HG03280 (cell line): ENCODE data around the gene GRIA3.
"Not testable (repeated sequence)": the region's sequence is repeated elsewhere in the genome, so short reads cannot be mapped to it uniquely, and the experiment has no call there.

Experiments used
- ATAC-seq: cut with Tn5 transposase; IDR thresholded peaks from one replicate; pipeline ENCODE4 v1.9.1; 2021; ENCODE audit warnings: mild to moderate bottlenecking, moderate library complexity; ENCODE audit not compliant: unreplicated experiment

Gene GRIA3

GRCh38 chrX:123267220-123267619, 83.1 kb downstream of the GRIA3 start:
- no peak for ATAC-seq

DNA sequence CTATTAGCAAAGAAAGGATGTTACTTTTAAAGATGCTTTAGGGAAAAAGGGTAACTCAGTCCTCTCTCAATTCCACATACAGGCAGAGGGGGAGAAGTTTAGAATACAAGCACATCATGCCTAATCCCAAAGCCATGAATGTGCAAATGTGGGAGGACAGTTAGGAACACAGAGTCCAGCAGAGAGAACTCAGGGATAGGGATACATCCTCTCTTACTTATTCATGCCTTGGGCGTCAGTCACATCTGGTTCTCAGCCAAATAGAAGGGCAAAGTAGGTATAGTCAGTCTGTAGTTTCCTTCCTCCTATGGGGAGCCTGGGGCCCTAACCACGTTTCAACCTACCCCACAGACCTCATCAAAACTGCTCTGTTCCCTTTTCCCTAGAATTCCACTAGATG, 87.8 kb downstream of the GRIA3 start:
- ATAC-seq = no peak

GRCh38 chrX:123272630-123273029, 88.6 kb downstream of the GRIA3 start:
- no peak for ATAC-seq

GRCh38 chrX:123274796-123275195, 90.7 kb downstream of the GRIA3 start:
- ATAC-seq = no peak

- no peak for ATAC-seq
Observed at GRCh38 chrX:123277347-123277746, 93.3 kb downstream of the GRIA3 start.

- ATAC-seq = no peak
Observed at GRCh38 chrX:123277821-123278220, 93.7 kb downstream of the GRIA3 start.

GRCh38 chrX:123282241-123282640, 98.2 kb downstream of the GRIA3 start:
- ATAC-seq = no peak

- not testable (repeated sequence) for ATAC-seq
Observed at GRCh38 chrX:123283407-123283806, 99.3 kb downstream of the GRIA3 start.

DNA sequence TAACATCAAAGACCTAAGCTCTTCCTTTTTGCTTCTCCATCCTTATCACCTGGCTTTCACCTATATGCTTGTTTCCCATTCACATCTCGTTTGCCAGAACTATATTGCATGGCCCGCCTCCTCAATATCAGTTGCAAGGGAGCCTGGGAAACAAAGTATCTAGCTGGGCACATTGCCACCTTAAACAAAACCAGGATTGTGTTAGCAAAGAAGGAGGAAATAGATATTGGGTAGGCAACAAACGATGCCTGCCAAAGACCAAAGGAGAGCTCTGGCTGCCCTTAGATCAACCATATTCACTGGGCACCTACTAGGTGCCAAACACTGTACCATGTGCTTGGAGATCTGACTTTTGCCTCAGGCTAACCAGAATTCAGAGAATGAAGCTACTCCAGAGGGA, 107.5 kb downstream of the GRIA3 start:
- ATAC-seq = no peak

DNA sequence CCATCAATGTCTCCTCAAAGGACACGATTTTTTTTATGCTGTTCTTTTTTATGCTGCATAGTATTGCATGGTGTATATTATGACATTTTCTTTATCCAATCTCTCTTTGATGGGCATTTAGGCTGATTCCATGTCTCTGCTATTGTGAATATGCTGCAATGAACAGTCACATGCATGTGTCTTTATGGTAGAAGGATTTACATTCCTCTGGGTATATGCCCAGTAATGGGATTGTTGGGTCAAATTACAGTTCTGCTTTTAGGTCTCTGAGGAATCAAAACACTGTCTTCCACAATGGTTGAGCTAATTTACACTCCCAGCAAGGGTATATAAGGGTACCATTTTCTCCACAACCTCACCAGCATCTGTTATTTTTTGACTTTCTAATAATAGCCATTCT, 113.9 kb downstream of the GRIA3 start:
- no peak for ATAC-seq

DNA sequence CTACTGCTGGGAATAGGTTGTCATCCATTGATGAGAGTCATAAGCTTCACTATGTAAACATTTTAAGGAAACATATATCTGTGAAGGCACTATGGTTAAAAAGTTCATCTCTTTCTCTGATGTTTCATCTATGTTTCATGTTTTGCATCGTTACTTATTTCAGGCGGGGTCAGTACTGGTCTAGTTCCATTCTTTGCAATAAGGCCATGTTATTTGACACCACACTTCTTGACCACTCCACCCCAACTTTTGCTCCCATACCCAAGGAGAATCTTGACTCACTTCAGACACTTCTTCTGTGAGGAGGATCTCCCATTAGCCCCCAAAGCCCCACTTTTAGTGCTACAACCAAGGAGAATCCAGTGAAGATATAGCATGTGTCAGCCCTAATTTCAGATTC, 119.4 kb downstream of the GRIA3 start:
- no peak for ATAC-seq

DNA sequence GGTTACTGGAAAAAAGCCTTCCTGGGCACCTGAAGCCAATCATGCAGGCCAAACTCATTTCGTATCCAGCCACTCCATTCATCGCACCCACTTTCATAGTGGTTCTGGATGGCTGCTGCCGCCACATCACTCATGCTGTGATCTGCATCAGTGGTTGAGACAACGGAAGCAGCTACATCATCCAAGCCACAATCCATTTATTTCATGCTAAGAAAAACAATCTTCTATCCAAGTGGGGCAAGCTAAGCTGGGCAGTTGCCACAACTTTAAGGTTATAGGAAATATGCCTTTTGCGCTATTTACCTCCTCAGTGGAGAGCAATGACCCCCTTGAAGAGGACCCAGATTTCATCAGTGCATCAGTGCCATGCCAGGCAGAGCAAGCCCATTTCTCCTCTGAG, 124.6 kb downstream of the GRIA3 start:
- ATAC-seq = no peak

- ATAC-seq = no peak
Observed at GRCh38 chrX:123310112-123310511, 126.0 kb downstream of the GRIA3 start.

DNA sequence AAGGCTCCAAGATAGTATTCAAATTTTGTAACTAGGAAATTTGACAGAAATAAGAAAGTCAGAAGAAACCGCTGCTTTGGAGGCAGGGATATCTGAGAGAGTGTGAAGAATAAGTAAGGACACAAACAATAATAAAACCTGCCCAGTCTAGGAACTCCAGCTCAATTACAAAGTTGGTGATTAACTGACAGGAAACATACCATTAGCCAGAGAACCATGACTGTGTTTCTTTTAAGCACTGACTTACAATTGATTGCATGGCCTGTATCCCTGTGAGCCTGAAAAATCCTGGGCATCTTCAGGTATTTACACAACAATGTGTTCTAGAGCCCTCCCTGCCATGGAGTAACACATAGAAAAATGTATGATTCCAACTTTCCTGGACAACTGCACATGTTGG, 127.4 kb downstream of the GRIA3 start:
- no peak for ATAC-seq

DNA sequence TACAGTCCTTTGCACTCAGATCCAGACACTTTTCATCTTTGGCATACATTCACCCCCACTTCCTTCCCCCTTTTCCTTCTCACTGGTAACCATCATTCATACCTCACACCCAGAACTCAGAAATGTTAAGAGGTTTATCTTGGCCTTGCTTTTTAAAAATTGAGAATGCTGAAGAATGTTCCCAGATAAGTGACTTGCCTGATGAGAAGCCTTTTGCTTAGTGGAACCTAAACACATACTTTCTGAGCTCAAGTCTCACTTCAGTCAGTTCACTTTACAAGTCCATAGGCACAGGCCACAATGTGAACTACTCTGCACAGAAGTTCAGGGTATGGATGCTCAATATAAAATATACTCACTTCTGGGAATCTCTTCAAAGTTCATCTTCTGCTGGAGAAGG, 129.4 kb downstream of the GRIA3 start:
- ATAC-seq = no peak

DNA sequence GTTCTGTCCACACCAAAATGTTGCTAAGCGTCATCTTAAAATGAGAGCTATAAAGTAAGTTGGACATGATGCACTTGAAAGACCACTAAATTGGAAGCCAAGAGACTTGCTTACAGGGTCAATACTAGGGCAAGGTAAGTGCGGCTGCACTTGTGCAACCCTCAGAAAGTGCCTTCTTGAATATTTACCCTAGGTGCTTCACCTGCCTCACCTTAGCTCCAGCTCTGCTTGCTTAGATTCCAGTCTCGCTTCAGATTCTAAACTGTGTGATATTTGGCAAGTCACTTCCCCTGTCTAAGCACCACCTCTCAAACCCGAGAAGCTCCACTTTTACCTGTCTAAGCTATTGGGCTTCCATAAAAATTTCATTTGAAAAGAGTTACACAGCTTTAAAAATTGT, 136.5 kb downstream of the GRIA3 start:
- ATAC-seq = no peak

- no peak for ATAC-seq
Observed at GRCh38 chrX:123322536-123322935, 138.5 kb downstream of the GRIA3 start.

- no peak for ATAC-seq
Observed at GRCh38 chrX:123324625-123325024, 140.5 kb downstream of the GRIA3 start.

GRCh38 chrX:123330229-123330942, 146.3 kb downstream of the GRIA3 start:
- peak; percentile 88 for ATAC-seq

DNA sequence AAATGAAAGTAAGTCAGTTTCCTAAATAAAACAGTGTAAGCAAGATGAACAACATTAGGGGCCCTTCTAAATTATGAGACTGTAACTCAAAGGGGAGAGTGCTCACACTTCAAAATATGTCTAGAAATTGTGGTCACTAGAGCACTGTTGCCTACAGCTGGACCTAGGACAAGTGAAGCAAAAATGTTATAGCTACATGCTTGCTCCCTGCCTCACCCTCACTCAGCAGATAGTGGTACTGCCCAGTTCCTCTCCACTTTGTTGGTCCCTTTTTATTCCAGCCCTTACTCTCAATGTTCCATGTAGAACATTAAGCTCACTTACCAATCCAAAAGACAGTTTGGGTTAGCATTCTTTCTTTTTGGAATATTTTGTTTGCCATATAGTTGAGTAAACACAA, 147.3 kb downstream of the GRIA3 start:
- no peak for ATAC-seq

DNA sequence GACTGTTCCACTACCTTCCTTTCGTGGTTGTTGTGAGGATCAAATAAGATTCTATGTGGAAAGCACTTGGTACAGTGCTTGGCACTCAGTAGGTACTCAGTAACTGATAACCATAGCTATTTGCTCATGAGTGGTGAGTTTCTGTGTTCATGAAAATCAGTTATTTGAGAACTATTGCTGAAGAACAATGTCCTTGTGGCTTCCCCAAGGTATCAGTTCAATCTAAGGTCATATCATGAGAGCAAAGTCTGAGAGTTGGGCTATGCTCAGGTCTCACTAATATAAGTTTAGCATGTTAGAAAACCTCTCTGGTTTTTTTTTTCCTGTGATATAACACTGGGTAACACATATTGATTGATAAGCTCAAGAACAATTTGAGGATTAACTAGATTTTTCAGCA, 147.8 kb downstream of the GRIA3 start:
- no peak for ATAC-seq

- no peak for ATAC-seq
Observed at GRCh38 chrX:123336666-123337065, 152.6 kb downstream of the GRIA3 start.
